COR-L47 (cell line): ENCODE data around the gene ZBTB24.
"Not testable (repeated sequence)": the region's sequence is repeated elsewhere in the genome, so short reads cannot be mapped to it uniquely, and the experiment has no call there.

ENCODE experiments used
- DNase-seq: peaks from one replicate; lab custom pipeline; 2025; lab: John Stamatoyannopoulos, UW

Gene ZBTB24

DNA sequence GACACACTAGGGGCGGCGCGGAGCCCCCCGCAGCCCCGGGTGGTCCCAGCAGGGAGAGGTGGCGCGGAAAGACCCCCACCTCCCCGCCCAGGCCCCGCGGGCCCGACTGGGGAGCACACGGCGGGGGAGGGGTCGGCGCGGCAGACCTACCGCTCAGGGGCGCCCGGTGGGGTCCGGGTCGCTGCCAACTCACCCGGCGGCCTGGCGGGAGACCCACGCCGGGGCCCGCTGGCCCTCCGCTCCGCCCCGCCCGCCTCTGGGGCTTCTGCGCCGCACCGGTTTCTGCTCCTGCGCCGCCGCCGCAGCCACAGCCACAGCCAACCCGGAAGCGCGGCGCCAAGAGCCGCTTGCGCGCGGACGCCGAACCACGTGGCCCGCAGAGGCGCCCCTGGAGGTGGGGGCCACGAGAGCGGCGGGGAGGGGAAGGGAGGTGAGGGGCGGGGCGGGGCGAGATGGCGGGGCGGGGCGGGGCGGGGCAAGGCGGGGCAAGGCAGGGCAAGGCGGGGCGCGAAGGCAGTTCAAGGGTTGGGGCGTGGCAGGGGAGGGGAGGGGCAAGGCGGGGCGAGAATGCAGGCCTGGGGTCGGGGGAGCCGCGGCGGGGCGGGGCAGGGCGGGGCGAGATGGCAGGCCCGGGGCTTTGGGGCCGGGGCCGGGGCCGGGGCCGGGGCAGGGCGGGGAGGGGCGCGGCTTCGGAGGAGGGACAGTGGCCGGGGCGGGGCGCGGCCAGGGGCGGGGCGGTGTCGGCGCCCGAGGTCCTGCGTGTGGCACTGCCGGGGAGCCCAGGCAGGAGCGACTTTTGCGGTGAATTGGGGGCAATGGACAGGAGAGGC is at the start of gene ZBTB24:
ZBTB24 (minus strand) TSS at position 315 of the 830 bp plus-strand sequence. CDS start 1,193 bp downstream, outside the sequence.
- DNase-seq: peak; percentile 57

DNA sequence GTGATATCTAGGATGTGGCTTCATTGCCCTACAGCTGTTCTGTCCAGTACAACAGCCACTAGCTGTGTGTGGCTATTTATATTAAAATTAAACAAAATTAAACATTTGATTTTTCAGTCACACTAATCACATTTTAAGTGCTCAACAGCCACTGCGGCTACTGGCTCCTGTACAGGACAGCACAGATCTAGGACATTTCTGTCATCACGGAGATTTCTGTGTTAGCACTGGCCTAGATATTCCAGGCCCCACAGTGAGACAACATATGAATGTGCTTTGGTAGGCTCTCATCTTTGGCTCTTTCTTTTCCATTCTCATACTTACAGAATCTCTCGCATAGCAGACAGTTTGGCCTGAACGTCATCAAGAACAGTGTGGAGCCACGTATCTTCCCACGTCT is 48.4 kb upstream of the ZBTB24 start:
- DNase-seq: no peak

DNA sequence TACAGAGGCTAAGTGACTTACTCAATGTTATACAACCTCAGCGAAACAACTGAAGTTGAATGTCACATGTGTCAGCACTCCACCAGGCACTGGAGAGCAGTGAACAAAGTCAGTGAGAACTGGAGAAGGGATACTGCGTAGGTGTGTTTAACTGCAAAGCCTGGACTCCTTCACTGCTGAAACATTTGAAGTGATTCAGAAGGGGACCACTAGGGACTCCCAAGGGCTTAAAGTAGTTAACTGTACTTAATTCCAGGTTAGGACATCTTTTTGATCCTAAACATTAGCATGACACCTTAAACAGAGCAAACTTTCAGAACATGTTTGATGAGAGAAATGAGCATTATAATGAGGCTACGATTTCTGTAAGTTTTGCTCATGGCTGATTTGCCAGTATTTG is 45.0 kb upstream of the ZBTB24 start:
- no peak for DNase-seq

DNA sequence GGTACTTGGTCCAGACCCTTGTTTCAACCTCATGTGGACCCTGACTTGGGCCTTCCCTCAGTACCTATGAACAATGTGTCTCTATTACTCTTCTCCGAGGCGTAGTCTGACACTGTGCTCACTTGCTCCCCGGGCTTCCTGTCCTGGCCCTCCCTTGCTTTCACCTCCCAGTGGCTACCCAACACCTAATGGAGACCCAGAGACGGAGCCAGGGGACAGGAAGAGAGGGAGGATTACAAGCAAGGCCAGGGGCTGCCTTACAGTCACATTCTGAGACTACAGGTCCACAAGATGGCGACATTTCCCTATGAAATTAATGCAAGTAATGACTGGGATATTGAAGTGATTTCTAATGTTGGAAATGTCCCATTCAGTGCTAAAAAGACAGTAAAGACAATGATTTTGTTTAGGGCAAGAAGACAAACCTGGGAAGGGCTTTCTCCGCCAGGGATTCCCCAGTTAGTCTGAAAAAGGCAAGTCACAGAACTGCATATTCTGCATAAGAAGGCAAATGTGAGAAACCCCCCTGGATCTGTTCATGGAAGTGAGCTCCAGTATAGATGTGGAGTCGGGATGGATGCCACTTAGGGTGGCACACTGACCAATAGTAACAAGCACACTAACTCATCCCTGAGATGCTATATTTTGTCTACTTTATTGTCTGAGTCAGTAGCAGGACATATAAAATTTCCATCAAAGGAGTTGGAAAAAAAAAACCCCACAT is 44.0 kb upstream of the ZBTB24 start:
- peak; percentile 30 for DNase-seq

DNA sequence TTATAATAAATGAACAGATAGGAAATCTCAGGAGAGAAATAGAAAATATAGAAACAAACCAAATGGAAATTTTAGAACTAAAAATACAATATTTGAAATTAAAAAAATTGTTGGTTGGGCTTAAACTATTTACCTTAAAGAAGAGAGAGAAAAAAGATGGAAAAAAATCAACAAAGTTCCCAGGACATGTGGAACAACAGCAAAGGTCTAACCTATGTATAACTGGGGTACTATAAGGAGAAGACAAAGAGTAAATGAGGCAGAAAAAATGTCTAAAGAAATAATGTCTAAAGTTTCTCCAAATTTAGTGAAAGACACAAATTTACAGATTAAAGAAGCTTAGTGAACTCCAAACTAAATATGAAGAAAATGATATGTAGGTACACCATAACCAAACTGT is 41.1 kb upstream of the ZBTB24 start:
- no peak for DNase-seq

DNA sequence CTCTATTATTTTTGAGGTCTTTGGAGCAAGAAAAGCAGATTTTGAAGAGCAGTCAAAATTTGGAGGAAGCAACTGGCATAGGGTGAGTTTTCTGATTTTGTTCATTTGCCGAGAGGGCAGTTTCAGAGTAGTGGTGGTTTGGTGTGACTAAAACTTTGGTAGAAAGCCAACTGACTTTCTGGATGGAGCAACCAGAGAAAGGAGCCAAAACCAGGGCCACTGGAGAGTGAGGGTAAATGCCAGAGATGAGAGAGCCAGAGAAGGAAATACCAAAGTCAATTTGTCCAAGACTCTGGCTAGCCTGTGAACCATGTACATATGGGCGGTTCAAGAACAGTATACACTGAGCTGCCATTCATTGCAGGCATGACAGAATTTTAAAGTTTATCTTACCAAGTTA is 40.5 kb upstream of the ZBTB24 start:
- no peak for DNase-seq

DNA sequence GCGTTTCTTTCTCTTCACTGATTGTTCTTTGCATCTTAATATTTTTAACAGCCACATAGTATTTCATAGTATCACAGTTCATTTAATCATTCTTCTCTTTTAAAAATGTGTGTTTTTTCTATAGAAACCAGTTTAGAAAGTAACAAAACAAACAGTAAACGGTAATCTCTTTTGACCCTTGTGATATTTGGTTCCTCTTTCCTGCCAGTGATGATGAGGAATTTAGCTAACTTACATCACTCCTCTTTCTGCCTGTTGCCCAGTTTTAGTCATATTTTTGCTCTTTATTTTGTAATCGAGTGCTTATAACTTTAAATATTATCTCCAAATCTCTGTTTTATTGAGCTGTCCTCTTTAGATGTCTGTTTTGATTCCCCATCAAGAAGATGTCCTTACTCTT is 38.1 kb upstream of the ZBTB24 start:
- DNase-seq: no peak

DNA sequence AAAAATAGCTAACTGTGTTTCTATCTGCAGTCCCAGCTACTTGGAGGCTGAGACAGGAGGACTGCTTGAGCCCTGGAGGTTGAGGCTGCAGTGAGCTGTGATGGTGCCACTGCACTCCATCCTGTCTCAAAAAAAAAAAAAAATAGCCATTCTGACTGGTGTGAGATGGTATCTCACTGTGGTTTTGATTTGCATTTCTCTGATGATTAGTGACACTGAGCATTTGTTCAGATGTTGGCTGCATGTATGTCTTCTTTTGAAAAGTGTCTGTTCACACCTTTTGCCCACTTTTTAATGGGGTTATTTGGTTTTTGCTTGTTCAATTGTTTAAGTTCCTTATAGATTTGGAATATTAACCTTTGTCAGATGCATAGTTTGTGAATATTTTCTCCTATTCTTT is 36.6 kb upstream of the ZBTB24 start:
- not testable (repeated sequence) for DNase-seq

DNA sequence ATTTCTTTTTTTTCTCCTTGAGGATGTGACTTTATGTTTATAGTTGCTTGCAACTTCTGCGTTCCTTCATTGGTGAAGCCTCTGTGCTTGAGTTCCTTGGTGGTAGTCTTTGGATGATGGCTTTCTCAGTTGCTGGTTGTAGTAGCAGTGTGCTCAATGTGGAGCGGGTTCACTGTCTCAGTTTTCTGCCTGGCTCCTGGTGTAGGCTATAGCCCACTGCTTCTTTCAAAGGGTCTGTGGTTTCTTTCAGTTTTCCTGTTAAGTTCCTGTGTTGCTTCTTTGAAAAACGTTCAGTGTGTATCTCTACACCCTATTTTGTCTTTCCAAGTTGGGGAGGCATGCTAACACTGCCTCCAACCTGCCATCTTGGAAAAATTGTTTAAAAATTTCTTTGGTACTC is 33.9 kb upstream of the ZBTB24 start:
- DNase-seq: no peak

DNA sequence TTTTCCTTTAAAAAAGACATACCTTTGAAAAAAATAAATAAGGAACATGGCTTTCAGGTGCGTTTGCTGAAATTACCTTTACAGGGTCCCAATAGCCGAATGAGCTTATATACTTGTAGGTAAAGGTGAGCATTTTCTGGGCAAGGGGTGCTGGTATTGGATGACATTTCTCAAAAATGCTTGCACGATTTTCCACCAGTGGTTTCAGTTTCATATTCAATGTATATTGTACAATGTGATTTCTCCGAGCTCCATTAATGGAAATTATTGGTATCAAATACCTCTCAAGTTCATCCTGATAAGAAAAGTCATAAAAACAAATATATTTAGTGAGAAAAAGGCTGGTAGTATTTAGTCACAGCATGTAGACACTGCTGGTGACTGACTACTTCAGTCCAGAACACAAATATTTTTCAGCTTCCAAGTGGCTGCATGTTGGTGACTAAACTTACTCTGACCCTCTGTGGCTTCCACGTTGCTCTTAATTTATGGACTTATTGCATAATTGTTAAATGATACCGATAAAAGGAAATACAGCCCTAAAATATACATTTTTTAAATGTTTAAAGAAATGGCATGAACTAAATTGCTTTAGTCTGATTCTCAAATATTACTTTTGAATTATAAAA is 32.9 kb upstream of the ZBTB24 start:
- no peak for DNase-seq

DNA sequence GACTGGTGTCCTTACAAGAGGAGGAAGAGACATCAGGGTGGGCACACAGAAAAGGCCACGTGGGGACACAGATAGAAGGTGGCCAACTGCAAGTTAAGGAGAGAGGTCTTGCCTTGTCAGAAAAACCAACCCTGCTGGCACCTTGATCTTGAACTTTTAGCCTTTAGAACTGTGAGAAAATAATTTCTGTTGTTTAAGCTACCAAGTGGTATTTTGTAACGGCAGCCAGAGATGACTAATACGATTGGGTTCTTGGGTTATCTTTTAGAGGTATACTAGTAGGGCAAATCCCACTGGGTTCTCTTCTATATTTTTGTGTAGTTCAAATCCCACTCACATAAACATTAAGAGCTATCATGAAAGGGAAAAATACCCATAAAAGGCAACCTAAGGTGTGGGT is 31.9 kb upstream of the ZBTB24 start:
- DNase-seq: no peak

DNA sequence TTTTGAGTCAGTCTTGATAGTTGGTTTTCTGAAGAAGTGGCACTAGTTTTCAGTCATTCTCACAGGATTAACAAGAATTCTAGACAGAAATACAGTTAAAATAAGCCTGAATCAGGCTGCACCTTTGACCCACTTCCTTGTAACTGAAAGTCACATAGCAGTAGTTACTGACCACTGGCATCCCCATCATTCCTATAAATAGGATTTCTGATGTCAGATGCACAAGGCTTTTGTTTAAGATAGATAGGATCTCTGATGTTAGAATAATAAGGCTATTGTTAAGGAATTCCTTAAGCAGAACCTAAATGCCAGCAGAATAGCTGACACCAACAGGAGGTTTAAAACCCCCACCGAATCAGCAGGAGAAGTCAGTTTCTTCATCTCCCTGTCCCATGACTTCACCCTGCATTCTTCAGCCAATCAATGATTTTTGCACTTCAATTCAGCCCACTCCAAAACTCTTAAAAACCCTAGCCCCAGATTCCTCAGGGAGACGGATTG is 30.6 kb upstream of the ZBTB24 start:
- no peak for DNase-seq

DNA sequence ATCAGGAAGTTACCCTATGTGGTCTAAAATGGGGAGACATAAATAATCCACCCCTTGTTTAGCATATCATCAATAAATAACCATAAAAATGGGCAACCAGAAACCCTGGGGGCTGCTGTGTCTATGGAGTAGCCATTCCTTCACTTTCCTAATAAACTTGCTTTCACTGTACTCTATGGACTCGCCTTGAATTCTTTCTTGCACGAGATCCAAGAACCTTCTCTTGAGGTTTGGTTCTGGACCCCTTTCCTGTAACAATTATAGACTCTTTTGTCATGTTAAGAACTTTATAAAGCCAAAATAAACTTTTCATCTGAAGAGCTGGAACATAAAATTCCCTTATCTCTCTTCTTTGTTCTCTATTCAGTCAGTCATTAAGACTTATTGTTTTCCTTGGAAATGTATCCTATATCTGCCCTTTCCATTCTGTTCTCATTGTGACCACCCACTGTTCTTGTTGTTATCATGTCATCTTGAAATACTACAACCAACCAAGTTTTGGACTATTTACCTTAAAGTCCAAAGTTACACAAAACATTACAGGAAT is 29.3 kb upstream of the ZBTB24 start:
- no peak for DNase-seq

DNA sequence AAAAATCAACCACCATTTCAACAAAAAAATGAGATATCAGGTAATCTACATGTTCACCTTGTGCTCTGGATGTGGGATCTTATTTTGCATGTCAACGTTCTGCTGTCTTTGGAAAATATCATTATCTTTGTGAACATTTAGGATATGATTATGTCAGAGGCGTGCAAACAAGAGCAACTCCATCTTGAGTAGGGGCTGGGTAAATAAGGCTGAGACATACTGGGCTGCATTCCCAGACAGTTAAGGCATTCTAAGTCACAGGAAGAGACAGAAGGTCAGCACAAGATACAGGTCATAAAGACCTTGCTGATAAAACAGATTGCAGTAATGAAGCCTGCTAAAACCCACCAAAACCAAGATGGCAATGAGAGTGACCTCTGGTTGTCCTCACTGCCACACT is 28.8 kb upstream of the ZBTB24 start:
- DNase-seq: no peak

DNA sequence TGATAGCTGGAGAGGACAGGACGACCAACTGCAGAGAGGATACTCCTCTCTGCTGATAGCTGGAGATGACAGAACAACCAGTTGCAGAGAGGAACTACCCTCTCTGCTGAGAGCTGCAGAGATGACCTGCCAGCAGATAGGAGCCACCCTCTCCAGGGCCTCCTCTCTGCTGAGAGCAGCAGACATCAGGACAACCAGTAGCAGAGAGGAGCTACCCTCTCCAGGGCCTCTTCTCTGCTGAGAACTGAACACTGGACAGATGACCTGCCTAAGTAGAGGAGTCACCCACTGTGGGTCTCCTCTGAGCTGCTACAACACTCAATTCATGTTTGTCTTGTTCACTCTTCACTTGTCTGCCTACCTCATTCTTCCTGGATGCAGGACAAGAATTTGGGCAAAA is 27.3 kb upstream of the ZBTB24 start:
- no peak for DNase-seq

DNA sequence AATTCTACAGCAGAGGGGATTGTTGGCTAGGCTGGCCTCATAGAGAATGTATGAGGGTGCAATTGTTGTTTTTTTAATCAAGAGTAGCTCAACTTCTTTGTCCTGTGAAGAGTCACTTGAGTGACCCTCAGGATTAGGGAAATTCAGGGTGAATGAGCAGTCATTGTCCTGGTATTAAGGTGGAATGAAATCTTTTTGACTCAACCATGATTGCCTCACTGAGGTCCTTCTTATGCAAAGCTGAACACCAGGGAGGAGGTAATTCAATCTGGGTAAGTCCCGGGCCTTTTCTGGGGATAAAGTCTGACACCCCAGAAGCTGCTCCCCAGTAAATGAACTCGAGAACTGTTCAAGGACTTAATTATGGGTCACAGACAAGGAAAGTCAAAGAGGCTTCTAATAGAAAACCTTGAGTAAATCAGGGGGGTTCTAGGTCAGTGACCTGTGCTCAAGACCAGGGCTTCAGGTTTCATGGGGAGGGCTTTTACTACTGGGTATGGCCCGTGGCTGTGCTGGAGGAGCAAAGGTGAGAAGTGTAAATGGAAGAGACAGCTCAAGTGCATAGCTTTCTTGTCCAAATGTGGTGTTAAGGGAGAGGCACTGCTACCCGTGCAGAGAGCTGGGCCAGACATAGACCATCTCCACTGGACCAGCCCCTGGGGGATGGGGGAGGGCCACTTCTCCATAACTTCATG is 25.3 kb upstream of the ZBTB24 start:
- no peak for DNase-seq

DNA sequence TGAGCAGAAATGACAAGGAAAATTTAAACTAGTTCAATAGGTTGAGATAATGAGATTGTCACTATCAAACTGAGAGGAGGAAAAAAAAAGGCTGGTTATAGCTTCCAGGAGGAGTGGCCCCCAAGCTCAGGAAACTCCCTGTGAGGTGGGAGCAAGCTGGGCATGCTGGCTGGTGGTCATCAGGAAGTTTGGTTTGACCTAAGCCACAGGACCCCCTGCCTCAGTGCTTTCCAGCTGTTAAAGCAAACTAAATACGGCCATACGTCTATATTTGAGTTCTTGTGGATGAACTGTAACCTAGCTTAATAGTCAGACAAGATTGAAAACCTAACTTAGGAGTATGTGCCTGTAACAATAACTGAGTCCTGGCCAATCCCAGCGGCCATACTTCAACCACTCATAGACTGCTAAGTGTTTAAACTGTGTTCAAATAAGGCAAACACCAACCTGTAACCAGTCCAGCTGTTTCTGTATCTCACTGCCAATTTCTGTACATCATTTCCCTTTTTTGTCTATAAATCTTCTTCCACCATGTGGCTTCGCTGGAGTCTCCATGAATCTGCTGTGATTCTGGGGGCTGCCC is 24.6 kb upstream of the ZBTB24 start:
- no peak for DNase-seq

DNA sequence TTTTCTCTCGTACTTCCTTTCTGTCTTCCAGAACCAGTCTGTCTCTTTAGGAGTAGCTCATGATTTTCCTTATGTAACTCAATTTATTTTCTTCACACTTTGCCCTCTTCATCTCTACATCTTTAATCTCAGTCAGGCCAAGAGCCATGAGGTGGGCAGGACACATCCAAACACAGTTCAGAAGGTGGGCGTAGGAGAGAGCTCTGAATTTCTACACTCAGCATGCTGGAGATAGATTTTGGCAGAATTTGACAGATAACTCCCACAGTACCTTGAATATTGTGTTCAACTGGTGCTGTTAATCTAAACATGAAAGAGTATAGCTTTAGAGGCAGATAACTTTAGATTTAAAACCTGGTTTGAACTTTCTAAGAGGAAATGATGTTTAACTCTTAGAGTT is 23.8 kb upstream of the ZBTB24 start:
- DNase-seq: no peak

DNA sequence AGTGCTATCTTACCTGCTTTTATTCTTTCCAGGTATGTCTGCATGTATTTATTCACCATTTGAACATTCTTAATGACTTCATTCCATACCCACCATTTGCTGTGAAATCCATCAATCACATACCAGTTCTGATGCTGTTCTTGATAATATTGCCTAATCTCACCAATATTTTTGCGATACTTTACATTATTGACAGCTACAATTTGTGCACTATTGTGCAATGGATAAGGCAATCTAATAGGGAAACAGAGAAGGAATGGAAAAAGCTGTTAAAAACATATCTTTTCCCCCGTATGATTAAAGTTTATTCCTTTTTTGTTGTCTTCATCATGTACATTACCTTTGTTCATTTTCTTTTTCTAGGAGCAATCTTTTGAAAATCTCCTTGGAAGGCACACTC is 23.3 kb upstream of the ZBTB24 start:
- DNase-seq: no peak

DNA sequence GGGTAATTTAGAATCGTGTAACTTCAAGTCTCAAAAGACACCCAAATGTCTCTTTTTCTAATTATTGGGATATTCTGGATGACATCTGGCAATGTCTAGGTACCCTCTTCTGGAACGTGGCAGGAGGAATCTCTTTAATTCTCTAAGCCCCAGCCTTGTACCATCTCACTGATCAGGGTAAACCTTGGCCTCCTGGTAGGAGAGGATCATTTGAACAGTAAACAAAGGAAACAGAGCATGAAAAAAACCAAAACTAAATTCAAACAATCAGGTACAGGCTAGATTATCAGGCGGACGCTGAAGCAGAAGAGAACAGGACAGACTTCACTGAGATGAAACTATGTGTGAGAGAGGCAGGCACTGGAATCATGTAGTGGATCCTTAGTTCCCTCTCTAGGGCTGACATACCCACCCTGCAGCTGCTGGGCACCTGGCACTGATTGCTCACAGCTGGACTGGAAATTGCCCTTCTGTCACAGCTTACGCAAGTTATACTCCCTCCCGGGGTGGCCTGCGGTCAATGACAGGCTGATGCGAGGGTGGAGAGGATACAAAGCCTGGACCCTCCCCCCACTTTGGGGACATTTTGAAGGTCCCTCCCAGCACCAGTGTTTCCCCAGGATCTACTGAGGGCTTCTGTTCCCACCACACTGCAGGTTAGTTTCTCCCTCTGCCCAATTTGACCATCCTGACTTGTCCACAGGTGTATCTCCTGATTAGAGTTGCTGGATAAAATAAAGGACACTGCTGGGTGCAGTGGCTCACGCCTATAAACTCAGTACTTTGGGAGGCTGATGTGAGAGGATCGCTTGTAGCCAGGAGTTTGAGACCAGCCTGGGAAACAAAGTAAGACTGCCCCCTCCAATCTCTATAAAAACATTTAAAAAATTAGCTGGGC is 20.6 kb upstream of the ZBTB24 start:
- DNase-seq: peak; percentile 29

DNA sequence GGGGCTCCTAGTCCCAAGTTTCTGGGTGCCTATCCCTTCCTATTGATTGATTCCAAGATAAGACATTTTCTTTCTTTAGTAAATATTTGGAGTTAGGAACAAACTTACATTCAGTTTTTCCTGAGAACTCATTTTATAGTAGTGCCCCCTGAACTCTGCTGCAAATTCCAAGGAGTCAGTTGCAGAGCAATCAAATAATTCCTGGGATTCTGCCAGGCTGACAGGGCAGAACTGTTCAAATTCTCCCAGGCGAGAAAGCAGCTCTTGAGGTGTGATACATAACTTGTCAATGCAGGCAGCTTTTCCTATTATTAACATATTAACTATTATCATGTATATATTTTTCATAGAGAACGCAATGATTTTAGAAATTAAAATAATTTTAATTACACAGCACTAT is 15.9 kb upstream of the ZBTB24 start:
- no peak for DNase-seq
